Keratinocyte (primary cell): ENCODE results near the gene POMT1.

Experiments
- CTCF ChIP-seq, 3 experiments: IDR thresholded peaks in 1 of 3; conservative IDR thresholded peaks in 1 of 3; optimal IDR thresholded peaks in 1 of 3; 2 replicates in 2 of 3; 3 replicates in 1 of 3; pipeline versions ENCODE3 to v1.5.1; 2011; ENCODE audit warnings: low read length in 3 of 3, mild to moderate bottlenecking in 3 of 3, moderate library complexity in 2 of 3, control low read depth in 1 of 3, inconsistent platforms in 1 of 3; ENCODE audit not compliant: insufficient read depth in 2 of 3; ENCODE audit errors: extremely low read depth in 1 of 3
- EZH2 ChIP-seq: IDR thresholded peaks from one replicate; pipeline ENCODE4 v1.6.1; 2012; ENCODE audit warnings: inconsistent platforms, mild to moderate bottlenecking, low read length, moderate library complexity

GRCh38 chr9:131481441-131482342 lies 21.0 kb upstream of the POMT1 start:
- TF ChIP-seq CTCF (optimal IDR thresholded peaks at IDR 0.05 in 1 of 3, IDR thresholded peaks at IDR 0.05 in 1 of 3, conservative IDR thresholded peaks at IDR 0.05 in 1 of 3; ENCODE audit: extremely low read depth in 1 of 3, insufficient read depth in 2 of 3, low read length in 3 of 3) (no peak), EZH2 (no peak)
